HG03457 (cell line): Measurements from ENCODE around the gene NRCAM.

Source experiments
- ATAC-seq: cut with Tn5 transposase; IDR thresholded peaks from one replicate; pipeline ENCODE4 v1.9.1; 2021; ENCODE audit warnings: moderate number of reproducible peaks; ENCODE audit not compliant: unreplicated experiment

NRCAM gene

DNA sequence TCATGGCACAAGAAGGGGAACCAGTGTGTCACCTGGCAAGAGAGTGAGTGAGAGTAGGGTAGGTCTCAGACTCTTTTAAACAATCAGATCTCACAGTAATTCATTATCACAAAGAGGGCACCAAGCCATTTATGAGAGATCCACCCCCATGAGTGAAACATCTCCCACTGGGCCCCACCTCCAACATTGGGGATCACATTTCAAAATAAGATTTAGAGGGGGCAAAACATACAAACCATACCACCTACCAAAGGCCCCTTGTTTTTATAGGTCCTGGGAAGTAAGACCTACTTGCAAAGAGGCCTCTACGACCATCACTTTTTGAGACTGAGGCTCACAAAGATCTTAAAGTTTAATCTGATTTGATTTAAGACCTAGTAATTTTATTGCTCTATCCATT, 134.9 kb downstream of the NRCAM start:
- ATAC-seq, result no peak

DNA sequence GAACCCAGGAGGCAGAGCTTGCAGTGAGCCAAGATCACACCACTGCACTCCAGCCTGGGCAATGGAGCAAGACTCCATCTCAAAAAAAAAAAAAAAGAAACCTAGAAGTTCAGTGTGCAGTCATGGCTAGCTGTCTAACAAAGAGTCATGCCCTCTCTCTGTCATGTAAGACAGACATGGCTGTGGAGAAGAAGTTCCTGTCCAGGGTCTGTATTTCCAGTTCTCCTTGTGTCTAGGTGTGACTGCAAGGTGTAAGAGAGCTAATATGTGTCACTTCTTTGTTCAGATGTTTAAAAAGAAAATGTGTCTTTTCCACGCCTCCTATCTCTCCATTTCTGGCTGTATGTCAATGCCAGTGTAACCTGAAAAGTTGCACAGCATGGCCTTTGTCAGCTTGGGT, 139.5 kb downstream of the NRCAM start:
- ATAC-seq, result no peak

DNA sequence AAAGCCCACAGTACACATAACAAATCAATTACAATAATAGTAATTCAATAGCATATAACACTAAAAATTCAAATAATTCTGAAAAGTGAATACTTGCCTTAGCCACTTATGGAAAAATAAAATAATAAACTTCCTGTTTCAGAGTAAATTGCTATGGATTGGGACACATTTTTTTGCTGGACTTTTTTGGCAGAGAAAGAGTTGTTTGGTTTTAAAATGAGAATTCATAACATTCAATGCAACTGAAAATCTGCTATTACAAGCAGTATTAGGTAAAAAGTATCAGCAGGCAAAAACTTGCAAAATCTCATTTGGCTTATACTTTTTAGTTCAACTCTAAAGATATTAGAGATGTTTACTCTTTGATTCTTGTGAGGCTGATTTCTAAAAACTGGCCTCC, 141.7 kb downstream of the NRCAM start:
- ATAC-seq, result no peak

DNA sequence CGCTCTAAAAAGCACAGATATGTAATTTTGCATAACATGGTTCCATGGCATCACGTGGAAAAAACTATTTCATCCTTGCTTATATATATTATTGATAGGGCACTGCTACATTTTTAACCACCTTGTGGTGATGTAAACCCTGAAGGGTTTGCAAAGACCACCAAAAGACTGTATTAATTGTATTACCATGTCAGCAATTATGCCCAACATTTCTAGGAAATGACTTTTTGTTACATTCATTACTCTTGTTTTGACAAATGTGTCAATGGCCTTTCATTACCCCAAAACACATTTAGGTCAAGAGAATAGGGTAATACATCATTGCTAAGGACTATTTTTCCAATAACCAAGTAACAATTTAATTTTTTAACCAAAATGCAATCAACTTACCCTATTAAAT, 142.2 kb downstream of the NRCAM start:
- ATAC-seq, result no peak

DNA sequence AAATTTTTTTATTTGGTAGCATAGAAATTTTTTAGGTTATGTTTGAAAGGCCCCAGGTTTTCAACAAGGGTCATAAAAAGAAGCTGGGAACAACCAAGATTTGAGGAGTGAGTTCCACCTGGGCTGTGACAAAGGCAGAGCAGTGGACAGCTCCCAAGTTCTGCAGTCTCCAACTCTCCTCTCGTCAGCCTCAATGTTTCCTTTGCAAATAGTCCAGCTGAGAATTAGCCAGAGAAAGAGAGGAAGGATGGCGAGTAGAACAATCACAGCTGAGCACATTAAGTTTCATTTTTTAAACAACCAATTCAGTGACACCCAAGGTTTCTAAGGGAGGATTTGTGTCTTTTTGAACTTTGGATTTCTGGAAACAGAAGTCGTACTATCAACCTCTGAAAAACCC, 143.2 kb downstream of the NRCAM start:
- ATAC-seq, result no peak

DNA sequence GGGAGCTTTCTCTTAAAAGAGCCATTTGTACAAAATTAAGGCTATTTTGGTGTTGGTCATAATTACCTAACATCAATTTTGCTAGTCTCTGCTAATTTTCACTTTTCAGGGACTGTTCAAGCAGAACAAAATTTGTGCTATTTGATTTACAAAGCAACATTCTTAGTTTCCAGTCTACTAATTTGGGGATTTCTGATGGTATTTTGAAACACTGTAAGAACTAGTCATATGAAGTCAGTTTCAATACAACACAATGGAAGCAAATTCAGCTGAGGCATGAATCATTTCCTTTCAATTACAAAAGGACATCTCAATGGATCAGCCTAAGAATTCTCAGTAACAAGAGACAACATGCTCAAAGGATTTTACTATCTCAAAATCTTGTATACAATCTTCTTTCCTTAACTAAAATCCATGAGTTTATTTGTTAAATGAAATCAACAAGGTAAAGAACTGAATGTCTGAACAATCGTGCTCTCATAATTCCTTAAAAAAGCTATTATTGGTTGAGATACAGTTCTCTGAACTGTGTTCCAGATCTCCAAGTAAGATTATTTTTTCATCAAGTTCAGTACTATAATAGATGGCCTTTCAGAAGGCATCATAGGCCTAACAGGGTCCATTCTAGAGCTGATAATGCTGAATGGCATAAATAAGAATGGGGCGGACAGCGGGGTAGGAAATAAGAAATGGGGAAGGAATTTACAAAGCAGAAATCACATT, 144.6 kb downstream of the NRCAM start:
- ATAC-seq, result no peak

DNA sequence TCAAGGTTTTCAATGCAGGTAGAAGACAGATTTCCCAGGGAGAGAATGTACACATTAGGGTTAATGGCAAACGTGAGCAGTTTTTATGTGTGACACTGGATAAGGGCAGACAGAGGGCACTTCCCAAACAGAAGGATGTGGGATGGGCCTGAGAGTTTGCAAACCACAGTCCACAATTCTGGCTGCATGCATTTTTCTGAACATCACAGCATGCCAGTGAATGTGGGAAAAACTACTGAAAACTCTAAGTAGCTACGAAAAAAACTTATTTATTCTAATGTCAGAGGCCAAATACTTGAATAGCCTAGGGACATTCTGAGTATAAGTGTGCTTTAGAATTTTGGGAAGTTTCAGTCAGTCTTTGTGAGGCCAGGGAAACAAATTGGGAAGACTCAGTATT, 145.9 kb downstream of the NRCAM start:
- no peak for ATAC-seq

DNA sequence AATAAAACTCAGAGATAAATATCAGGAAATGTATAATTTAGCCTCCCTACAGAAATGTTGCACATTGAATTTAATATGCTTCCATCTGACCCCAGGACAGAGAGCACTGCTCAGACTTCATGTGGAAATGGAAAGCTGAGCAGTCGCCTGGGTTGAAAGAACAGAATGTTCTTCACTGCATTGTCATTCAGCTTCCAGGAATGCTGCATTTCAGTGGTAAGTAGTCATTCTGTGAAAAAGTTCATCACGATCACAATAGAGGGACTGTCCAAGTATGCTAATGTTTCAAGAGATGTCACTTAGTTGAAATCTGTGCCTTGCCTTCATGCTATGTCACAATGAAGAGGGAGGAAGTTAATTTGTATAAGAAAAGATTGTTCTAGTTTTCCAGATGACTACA, 147.3 kb downstream of the NRCAM start:
- ATAC-seq, result no peak

DNA sequence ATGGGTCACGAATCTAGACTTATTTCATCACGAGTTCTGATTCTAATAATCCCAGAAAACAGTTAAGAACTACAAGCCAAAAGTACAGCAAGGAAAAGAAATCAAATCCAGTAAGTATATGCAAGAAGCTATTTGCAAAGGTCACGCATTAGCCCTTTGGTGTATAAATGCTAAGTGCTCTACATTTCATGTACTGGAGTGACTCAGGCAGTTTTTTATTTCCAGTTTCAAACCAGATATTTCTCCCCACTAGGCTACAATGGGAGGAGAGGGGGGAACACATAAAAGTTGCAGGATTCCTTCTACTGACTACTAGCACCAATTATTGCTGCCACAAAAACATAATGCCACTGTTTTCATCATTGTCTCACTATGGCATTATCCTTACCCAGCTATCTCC, 148.0 kb downstream of the NRCAM start:
- ATAC-seq, result no peak

DNA sequence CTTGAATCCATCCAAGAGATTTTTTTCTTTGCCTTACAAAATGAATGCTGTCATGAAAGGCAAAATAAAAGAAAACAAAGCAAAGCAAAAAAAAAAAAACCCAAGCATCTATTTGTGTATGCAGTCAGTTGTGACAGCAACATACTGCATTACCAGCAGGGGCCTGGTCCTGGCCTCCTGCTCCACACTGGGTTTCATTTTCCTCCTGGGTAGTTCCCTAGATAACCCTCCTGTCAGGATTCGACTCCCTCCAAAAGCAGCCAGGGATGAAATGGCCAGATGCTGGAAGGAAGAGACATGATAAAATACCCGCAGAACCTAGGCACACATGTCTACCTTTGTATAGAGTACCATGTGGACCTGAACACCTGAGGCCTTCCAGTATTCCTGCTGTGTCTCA, 148.6 kb downstream of the NRCAM start:
- ATAC-seq, result no peak

DNA sequence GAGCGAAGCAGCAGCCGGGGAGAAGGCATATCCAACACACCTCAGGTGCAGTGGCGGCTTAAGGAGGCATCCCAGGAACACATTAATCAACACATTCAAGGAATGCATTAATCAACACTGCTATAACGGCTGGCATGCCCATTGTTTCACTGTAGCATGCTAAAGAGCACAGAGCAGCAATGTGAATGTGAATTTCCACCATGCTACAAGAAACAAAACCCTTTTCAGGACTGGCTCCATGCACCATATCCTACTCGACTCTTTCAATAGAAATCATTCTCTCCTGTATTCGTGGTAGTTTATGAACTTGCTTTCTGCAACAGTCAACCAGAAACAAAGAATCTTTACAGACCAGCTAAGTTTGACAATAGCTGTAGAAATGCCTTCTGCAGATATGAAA, 149.0 kb downstream of the NRCAM start:
- no peak for ATAC-seq

DNA sequence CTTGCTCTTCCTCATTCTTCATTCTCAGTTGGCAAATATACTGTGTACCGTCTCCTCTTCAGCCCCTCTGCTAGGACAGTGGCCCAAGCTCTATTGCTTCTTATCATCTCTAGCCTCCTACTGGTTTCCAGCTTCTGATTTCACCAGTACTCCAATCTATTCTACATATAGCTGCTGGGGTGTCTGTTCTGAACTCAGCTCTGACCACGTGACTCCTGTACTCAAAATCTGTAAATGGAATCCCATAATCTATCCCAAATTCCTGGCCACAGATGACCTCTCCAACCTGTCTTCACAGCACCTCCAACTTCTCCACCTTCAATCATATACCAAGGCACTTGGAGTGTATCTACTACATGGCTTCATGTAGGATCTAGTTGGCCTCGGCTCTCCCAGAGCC, 152.9 kb downstream of the NRCAM start:
- no peak for ATAC-seq

DNA sequence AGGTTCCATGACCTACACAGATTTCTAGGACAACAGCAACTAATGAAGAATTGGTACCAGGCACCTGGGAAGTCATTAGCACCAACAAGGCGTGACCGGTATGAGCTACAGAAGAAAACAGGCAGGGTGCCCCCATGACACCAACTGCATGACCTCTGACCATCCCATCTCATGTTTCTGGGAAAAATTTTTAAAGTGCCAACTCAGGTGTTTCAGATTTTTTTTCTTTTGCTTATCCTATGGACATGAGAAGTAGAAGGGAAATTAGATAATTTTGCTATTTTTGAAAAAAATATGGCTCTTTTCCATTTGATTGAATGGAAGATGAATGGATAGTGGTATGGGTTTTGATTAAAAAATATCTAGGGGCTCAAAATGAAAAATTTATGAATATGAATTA, 154.8 kb downstream of the NRCAM start:
- no peak for ATAC-seq

DNA sequence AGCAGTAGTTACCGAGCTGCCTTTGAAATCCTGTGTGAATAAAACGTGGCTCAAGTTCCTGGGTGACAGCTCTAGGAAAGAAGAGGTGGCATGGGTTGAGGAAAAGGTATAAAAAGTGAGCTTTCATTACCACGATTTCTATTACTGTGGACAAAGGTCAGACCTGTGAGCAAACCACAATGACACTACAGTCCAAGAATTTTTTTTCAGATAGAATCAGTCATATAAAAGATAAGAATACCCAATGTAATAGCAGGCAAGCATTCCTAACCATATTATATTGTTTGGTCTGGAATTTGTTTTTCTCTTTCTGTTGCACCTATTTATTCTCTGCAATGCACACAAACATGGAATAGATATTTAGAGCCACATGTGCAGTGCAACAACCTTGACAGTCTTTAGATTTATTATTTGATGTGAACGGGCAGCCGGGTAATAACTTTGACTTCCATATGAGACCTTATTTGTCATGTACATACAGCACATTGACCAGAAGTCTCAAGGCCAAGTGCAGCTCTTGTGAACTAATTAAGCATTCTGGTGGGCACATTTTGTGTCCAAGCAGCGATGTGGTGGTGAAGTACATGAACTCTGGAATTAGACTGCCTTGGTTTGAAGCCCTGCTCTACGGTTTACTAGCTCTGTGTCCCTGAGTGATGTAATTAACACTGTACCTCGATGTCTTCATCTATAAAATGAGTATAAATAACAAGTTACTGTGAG, 156.8 kb downstream of the NRCAM start:
- ATAC-seq, result no peak

DNA sequence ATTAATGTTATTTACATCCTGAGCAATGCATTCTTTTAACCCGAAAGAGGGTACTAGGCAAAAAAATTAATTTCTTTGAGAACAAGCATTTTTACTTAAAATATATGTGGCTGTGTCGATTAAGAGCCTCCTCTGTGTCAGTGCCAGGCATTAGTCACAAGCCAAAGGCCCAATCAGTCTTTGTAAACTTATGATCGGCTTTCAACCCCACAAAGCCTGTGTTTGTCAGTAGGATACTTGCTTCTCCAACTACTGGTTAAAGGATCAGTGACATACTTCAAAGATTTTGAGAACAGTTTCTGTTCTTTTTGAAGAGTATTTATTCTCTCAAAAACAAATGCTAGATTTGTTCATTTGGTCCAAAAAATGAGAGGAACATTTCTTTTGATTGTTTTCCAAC, 159.3 kb downstream of the NRCAM start:
- ATAC-seq, result no peak

DNA sequence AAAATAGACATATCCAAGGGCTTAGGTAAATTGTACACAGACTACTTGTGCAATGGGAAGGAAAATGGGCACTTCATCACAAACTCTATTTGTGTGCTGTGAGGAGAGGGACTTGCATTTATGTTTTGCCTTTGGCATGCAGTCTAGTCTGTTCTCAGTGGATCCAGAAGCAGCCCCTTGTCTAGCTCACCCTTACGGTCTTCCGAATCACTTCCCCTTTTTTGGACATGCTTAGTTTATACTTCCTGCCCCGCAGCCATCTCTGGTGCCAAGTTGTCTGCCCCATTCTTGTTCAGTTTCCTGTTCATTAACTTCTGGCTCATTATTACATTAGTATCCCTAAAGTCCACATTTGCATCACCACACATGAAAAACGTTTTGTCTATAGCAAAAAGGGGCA, 161.6 kb downstream of the NRCAM start:
- ATAC-seq, result peak; percentile 95

DNA sequence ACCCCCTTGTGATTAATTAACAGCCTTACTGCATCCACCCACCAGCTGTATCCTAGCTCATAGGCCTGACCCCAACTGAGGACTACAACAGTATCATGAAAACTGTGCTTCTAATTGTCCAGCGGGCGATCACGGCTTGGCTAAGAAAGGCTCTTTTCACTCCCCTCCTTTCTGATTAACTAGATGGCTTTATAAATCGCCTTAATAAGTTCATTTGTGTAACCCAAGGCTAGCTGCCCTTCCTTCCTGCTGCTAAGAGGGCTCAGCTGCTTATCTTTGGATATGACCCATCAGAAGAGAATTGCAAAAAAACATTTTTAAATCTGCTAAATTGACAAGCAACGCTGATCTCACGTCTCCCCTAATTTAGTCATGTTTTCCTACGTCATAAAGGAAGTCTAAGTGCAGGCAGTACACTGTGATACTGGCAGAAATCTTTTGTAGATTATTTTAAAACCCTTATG, 163.1 kb downstream of the NRCAM start:
- no peak for ATAC-seq

DNA sequence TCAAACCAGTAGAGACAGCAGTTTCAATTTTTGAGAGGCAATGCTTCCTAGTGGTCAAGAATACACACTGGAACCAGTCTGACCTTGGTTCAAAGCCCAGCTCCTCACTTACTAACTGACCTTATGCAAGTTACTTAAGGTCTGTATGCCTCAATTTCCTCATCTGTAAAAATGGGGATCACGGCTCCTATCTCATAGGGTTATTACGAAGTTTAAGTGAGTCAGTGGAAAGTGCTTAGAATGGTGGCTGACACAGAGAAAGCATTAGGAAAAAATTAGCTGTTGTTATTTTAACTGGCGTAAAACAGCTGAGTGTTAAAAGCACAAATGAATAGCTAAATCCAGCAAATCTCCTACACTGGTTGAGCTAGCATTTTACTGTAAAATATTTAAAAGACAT, 163.7 kb downstream of the NRCAM start:
- no peak for ATAC-seq

DNA sequence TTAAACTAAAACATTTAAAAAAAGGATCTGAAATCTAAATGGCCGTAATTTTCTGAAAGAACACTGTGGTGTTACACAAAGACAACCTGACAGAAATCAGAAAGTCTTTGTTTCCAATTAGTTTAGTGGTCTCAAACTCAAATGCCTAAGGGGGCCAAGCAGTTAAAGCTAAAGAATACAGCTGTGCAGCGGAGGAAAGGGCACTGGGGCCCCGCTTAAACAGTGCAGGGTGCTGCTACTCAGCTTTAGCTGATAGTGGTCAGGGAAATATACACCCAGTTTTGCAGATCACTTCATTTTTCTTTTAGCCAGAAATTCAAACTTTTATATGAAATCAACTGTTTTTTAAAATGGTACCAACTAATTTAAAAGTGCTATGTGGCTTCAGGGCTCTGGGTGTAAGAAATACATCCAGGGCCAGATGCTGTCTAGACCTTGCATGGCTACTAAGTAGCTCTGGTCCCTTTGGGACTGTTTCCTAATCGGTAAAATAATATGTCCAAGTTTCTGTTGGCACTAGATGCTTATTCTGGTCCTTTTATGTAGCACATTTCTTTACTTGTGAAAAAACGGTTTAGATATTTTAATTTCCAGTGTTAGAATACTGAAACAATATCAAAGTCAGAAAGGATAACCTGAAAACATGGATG, 164.3 kb downstream of the NRCAM start:
- ATAC-seq, result no peak

DNA sequence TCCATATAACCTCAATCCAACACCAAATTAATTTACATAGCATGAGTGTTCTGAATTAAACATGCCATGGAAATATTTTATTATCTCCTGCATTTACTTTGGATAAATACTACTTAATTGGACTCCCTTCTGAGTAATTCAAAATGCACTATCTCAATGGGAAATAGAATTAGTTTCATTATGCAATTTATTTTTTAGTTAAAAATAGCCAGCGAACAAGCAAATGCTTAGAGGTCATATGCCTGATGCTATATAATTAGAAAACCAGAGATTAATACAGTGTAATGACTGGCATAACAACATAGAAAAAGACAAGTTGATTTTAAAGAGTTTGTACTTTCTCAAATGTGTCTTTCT, 165.1 kb downstream of the NRCAM start:
- ATAC-seq, result no peak

DNA sequence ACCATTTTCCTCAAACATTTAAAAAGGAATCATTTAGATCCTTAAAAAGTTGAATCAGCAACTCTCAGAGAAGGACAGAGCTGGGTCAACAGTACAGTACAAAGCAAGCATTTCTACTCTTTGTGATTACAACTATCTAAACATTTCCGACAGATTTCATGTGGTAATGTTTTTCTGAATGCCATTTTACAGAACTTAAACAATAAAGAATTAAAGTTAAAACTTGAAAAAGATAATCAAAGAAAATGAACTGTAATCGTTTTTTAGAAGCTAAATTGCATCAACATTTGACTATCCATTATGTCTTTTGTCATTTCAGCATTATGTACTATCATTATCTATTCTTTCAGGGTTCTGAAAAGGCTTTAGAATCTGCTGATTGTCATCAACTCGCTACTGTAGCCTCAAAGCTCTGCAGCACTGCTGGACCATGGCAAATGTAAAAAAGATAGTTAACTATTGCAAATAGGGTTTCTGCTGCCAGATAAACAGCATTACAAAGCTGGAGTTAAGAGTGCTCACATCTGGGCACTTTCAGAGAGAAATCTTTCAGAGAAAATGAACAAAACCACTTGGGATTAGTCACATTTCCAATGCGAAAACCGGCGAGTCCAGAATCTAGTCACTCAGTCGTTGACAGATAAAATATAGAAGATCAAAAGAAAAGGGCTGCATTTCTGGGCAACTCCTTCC, 165.6 kb downstream of the NRCAM start:
- ATAC-seq, result no peak

DNA sequence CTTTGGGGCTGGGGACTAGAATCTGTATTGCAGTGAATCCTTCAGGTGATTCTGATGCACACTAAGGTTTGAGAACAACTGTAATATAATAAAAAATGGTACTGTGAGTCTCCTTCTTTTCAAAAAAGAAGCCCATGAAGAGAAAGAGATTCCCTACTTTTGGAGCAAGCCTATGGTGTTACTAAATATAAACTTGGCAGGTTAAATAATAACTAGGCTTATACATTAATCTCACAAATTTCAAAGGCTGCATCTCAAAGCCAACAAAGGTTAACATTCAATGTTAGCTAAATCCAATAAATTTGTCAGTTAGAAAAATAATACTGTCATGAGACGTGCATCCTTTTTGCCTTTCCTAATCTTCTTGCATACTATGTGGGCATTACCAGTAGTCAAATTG, 166.4 kb downstream of the NRCAM start:
- no peak for ATAC-seq
